Type B pancreatic cell (in vitro differentiated cells): Measurements from ENCODE around the gene GMDS. TPM values are rescaled to one million over a fixed set of nuclear protein-coding genes. Genes with fewer than 3 reads are reported as not detected.
A peak's percentile ranks its signal among the peaks of the same experiment; 100 is the strongest.

Experiments used
- DNase-seq: peaks from one replicate; pipeline ENCODE4 v3.0.0; 2021; ENCODE audit warnings: mixed read lengths; ENCODE audit not compliant: unreplicated experiment; ENCODE audit errors: extremely low spot score
- H3K27ac Mint-ChIP-seq: 2 replicates; pipeline ENCODE4 v1.8.0; 2021; ENCODE audit warnings: mild to moderate bottlenecking, mixed read lengths
- H3K27me3 Mint-ChIP-seq: 2 replicates; pipeline ENCODE4 v1.8.0; 2021; ENCODE audit warnings: mixed read lengths
- H3K36me3 Mint-ChIP-seq: 2 replicates; pipeline ENCODE4 v1.8.0; 2021; ENCODE audit warnings: mixed read lengths
- H3K4me1 Mint-ChIP-seq: one replicate; pipeline ENCODE4 v1.8.0; 2021; ENCODE audit warnings: mixed read lengths; ENCODE audit not compliant: unreplicated experiment
- H3K4me3 Mint-ChIP-seq: 2 replicates; pipeline ENCODE4 v1.8.0; 2021; ENCODE audit warnings: mild to moderate bottlenecking, mixed read lengths
- H3K9me3 Mint-ChIP-seq: 2 replicates; pipeline ENCODE4 v1.8.0; 2021; ENCODE audit warnings: mixed read lengths
- total RNA-seq: library from RNA; stranded (reverse); gene quantifications from 2 replicates; pipeline ENCODE4 v1.2.1, GENCODE V29; 2021; ENCODE audit warnings: low replicate concordance
- TF ChIP-seq, protein P1 (sequence below): fragments of 200-600 bp; sonication (generic); conservative IDR thresholded peaks from 2 replicates; pipeline ENCODE4 v1.5.0; 2021; ENCODE audit warnings: antibody characterized with exemption, mild to moderate bottlenecking

The GMDS gene
- total RNA-seq, 1 donor from 2014 or later = 41.3 TPM

DNA sequence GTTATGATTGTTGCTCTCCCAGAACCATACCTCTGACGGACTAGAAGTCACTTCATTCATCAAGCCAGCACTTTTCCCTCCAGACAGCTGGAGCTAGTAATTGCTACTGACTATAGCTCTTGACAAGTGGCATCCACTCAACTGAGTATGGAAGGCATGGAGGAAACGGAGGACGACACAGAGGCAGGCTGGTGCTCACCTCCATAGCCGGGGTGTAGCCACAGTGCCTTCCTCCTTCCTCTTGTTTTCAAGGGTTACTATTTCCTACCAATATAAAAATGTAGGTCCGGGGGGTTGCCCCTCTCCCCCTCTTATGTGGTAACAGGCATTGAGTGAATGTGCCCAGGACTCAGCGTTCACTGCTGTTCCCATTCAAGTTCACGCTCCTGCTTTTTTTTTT lies 659.1 kb downstream of the GMDS start:
- H3K36me3 Mint-ChIP-seq = no peaks in the 10 kb centered on the region
- peaks cover 5% of the 10 kb centered on the region for H3K4me1 Mint-ChIP-seq
- no peak overlapping the region for H3K4me3 Mint-ChIP-seq
- no peak overlapping the region for H3K27ac Mint-ChIP-seq
- TF ChIP-seq, protein P1, sequence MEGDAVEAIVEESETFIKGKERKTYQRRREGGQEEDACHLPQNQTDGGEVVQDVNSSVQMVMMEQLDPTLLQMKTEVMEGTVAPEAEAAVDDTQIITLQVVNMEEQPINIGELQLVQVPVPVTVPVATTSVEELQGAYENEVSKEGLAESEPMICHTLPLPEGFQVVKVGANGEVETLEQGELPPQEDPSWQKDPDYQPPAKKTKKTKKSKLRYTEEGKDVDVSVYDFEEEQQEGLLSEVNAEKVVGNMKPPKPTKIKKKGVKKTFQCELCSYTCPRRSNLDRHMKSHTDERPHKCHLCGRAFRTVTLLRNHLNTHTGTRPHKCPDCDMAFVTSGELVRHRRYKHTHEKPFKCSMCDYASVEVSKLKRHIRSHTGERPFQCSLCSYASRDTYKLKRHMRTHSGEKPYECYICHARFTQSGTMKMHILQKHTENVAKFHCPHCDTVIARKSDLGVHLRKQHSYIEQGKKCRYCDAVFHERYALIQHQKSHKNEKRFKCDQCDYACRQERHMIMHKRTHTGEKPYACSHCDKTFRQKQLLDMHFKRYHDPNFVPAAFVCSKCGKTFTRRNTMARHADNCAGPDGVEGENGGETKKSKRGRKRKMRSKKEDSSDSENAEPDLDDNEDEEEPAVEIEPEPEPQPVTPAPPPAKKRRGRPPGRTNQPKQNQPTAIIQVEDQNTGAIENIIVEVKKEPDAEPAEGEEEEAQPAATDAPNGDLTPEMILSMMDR = no peak
- H3K27me3 Mint-ChIP-seq = peaks cover 9% of the 10 kb centered on the region
- H3K9me3 Mint-ChIP-seq = peaks cover 7% of the 10 kb centered on the region
- peak; percentile 29 for DNase-seq

DNA sequence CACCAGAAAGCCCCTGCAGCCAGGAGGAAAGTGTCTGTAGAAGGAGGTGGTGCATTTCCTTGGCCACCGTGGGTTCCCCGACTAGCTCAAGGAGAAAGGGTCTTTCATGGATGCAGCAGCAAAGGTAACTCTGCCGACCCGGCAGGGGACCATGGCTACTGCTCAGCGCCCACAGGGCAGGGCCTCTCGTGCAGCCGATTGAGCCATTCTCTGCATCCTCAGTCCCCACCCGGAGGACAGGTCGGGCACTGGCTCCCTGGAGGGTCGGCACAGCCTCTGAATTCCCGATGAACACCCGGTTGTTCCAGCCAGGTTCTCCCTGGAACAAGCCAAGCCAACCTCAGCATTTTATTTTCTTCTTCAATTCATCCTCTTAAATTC lies 659.7 kb downstream of the GMDS start:
- Mint-ChIP-seq H3K27me3 (peaks cover 9% of the 10 kb centered on the region), H3K4me1 (peaks cover 5% of the 10 kb centered on the region), H3K4me3 (no peak overlapping the region), H3K36me3 (no peaks in the 10 kb centered on the region), H3K27ac (no peak overlapping the region), H3K9me3 (peaks cover 7% of the 10 kb centered on the region)
- DNase-seq = peak; percentile 63
- TF ChIP-seq, protein P1 = no peak

DNA sequence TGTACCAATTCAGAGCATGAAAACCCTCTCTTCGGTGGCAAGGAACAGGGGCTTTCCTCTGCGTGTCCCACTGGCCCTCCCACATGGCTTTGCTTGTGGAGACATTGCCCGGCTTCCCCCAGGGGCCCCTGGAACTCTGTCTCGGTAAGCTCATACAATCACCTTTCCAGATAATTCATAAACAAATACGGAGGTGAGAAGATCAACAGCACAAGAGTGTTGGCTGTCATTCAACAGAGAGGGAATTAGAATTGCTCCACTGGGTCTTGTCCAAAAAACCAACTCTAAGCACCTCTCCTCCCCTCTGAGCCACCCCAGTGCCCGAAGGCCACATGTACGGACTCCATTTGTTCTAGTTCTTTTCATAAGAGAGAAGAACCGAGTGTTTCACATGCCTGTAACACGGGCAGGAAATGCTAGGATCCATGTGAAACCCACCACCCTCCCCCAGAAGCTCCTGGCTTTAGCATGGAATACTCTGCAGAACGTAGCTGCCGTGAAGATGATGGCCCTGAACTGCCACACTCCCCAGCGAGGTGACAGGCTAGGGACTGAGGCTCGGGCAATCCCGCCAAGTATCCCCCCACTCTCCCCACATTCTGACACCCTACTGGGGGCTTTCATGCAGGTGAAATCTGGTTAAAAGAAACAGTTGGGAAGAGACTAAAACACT lies 660.3 kb downstream of the GMDS start:
- Mint-ChIP-seq H3K9me3 (peaks cover 7% of the 10 kb centered on the region), H3K27ac (no peak overlapping the region), H3K27me3 (peaks cover 8% of the 10 kb centered on the region), H3K36me3 (no peaks in the 10 kb centered on the region), H3K4me3 (no peak overlapping the region), H3K4me1 (peaks cover 5% of the 10 kb centered on the region)
- TF ChIP-seq, protein P1 = no peak
- peak; percentile 32 for DNase-seq

DNA sequence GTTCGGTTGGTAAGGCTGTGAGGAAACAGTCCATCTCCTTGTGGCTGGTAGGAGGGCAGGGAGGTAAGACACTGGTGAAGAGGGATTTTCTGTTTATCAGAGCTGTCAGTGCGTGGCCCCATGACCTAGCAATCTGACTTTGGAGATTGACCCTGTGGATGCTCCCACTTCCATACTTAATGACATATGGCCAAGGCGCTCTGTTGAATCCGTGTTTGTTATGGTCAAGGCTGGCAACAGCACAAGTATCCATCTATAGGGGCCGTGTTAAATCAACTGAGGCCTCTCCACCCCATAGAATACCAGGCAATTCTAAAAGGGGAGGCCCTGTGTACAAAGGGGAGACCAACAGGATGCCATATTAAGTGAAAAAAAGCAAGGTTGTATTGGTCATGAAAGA lies 661.3 kb downstream of the GMDS start:
- peaks cover 1% of the 10 kb centered on the region for H3K9me3 Mint-ChIP-seq
- no peak for DNase-seq
- H3K4me3 Mint-ChIP-seq = no peak overlapping the region
- no peaks in the 10 kb centered on the region for H3K36me3 Mint-ChIP-seq
- peaks cover 4% of the 10 kb centered on the region for H3K27me3 Mint-ChIP-seq
- TF ChIP-seq, protein P1 = no peak
- H3K27ac Mint-ChIP-seq = no peak overlapping the region
- H3K4me1 Mint-ChIP-seq = peaks cover 3% of the 10 kb centered on the region

DNA sequence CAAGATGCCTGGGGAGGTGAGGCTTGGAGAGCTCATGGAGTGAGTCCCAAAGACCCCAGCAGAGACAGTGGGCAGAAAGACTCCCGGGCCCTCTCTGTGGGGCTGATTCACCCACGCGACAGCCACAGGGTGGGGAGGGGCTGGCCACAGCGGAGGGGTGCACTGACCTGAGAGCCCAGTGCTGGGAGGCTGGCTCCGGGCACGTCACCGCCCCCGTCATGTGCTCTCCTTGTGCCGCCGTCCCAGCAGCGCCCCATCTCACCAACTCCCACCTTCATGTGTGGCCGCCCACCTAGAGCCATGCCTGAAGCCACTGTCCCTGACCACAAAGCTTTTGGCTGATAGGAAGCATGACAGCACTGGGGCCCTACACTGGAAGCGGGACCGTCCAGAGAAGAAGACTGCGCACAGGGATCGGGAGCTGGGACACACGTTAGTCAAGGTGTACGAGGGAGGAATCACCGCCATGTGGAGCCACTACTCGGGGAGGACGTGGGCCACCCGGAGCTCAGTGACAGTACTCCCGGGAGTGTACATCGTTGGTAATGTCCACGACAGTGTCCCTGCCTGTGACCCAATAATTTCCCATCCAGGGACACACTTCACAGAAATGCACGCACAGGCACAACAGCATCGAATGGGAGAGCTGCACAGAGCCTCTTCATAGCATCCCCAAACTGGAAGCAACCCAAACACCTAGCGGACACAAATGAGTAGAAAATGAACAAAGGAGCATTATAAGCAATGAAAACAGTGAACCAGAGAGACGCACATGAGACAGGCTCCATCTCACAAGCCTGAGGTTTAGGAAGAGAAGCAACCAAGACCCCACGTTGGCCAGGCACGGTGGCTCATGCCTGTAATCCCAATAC lies 664.0 kb downstream of the GMDS start:
- Mint-ChIP-seq H3K4me3 (no peak overlapping the region), H3K27me3 (peaks cover 7% of the 10 kb centered on the region), H3K9me3 (no peaks in the 10 kb centered on the region), H3K27ac (no peak overlapping the region), H3K4me1 (peaks cover 1% of the 10 kb centered on the region), H3K36me3 (no peaks in the 10 kb centered on the region)
- peak; percentile 51 for DNase-seq
- TF ChIP-seq, protein P1 = no peak
